BJ (cell line): ENCODE measurements around the gene COG1. TPM values are rescaled to one million over a fixed set of nuclear protein-coding genes. Genes with fewer than 3 reads are reported as not detected.
"Not testable (repeated sequence)": the region's sequence is repeated elsewhere in the genome, so short reads cannot be mapped to it uniquely, and the experiment has no call there.

Experiments
- CTCF ChIA-PET: fragments of 350-600 bp; formaldehyde crosslinking; extraction: SDS; loops from one replicate; lab custom pipeline; 2021; ENCODE audit warnings: antibody characterized with exemption, inconsistent platforms; lab: Yijun Ruan, JAX
- POLR2A ChIA-PET: fragments of 300-600 bp; sonication (Branson Sonifier 250); formaldehyde crosslinking; extraction: SDS; loops from one replicate; lab custom pipeline; 2021; ENCODE audit warnings: antibody characterized with exemption; lab: Charles Lee
- DNase-seq: peaks from one replicate; pipeline ENCODE4 v3.0.0-alpha.2; 2011; ENCODE audit warnings: low read depth
- H3K27me3 ChIP-seq: 2 replicates; pipeline ENCODE4 v1.6.0; 2011; ENCODE audit warnings: low read length; ENCODE audit not compliant: control insufficient read depth, insufficient read depth
- H3K36me3 ChIP-seq: 2 replicates; pipeline ENCODE4 v1.5.1; 2011; ENCODE audit warnings: low read length; ENCODE audit not compliant: control insufficient read depth, insufficient read depth
- H3K4me3 ChIP-seq: 2 replicates; pipeline ENCODE4 v1.5.1; 2011; ENCODE audit warnings: low read depth, mild to moderate bottlenecking, control low read depth, low read length
- polyA minus RNA-seq: library from RNA; depleted of rRNA, polyadenylated mRNA; stranded (reverse); fragments of >200 nt; gene quantifications from 2 replicates; pipeline ENCODE4 v1.2.3, GENCODE V29; 2011; rRNA and poly(A)+ RNA removed
- polyA plus RNA-seq: library from polyadenylated mRNA; depleted of rRNA; stranded (reverse); fragments of >200 nt; gene quantifications from 2 replicates; pipeline ENCODE4 v1.2.3, GENCODE V29; 2011; rRNA removed
- TF ChIP-seq, protein P1 (sequence below): IDR thresholded peaks from 2 replicates; pipeline ENCODE4 v1.5.1; 2011; ENCODE audit warnings: low read depth, mild to moderate bottlenecking, control low read depth, inconsistent platforms, low read length, moderate library complexity; ENCODE audit not compliant: insufficient read depth

COG1 gene, protein sequence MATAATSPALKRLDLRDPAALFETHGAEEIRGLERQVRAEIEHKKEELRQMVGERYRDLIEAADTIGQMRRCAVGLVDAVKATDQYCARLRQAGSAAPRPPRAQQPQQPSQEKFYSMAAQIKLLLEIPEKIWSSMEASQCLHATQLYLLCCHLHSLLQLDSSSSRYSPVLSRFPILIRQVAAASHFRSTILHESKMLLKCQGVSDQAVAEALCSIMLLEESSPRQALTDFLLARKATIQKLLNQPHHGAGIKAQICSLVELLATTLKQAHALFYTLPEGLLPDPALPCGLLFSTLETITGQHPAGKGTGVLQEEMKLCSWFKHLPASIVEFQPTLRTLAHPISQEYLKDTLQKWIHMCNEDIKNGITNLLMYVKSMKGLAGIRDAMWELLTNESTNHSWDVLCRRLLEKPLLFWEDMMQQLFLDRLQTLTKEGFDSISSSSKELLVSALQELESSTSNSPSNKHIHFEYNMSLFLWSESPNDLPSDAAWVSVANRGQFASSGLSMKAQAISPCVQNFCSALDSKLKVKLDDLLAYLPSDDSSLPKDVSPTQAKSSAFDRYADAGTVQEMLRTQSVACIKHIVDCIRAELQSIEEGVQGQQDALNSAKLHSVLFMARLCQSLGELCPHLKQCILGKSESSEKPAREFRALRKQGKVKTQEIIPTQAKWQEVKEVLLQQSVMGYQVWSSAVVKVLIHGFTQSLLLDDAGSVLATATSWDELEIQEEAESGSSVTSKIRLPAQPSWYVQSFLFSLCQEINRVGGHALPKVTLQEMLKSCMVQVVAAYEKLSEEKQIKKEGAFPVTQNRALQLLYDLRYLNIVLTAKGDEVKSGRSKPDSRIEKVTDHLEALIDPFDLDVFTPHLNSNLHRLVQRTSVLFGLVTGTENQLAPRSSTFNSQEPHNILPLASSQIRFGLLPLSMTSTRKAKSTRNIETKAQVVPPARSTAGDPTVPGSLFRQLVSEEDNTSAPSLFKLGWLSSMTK
- polyA plus RNA-seq (39.4 and 54.9 TPM in 2 replicates), polyA minus RNA-seq (33.1 and 50.7 TPM in 2 replicates)

- ChIA-PET POLR2A (no interaction called here), CTCF (interaction anchor here (0.9 to 9.1 kb wide), 4 partner anchors 184 to 632 kb away, joined by 3 to 120 read pairs (median 8); no protein-coding TSS in a partner anchor)
- H3K36me3 ChIP-seq = peaks cover 11% of the 10 kb centered on the region
- peak within 1 kb of the TSS; percentile 95 for H3K4me3 ChIP-seq
- DNase-seq = no peak
- TF ChIP-seq, protein P1, sequence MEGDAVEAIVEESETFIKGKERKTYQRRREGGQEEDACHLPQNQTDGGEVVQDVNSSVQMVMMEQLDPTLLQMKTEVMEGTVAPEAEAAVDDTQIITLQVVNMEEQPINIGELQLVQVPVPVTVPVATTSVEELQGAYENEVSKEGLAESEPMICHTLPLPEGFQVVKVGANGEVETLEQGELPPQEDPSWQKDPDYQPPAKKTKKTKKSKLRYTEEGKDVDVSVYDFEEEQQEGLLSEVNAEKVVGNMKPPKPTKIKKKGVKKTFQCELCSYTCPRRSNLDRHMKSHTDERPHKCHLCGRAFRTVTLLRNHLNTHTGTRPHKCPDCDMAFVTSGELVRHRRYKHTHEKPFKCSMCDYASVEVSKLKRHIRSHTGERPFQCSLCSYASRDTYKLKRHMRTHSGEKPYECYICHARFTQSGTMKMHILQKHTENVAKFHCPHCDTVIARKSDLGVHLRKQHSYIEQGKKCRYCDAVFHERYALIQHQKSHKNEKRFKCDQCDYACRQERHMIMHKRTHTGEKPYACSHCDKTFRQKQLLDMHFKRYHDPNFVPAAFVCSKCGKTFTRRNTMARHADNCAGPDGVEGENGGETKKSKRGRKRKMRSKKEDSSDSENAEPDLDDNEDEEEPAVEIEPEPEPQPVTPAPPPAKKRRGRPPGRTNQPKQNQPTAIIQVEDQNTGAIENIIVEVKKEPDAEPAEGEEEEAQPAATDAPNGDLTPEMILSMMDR = no peak
- no peaks in the 10 kb centered on the region for H3K27me3 ChIP-seq
Measured at GRCh38 chr17:73192894-73193701, at the start of gene COG1. Gene COG1, plus strand, starts transcription at chr17:73193055. Its CDS starts 15 bp downstream, at chr17:73193070.

GRCh38 chr17:73144209-73144608 lies 48.6 kb upstream of the COG1 start:
- CTCF ChIA-PET = interaction anchor here (1.4 to 1.8 kb wide), 2 partner anchors 12 to 158 kb away, joined by 4 to 6 read pairs; no protein-coding TSS in a partner anchor
- H3K36me3 ChIP-seq, POLR2A ChIA-PET: not testable (repeated sequence)

GRCh38 chr17:73145641-73146040 lies 47.2 kb upstream of the COG1 start:
- no peak for DNase-seq
- TF ChIP-seq, protein P1 = no peak
- ChIA-PET POLR2A (no interaction called here), CTCF (interaction anchor here (1.2 to 1.9 kb wide), 2 partner anchors 11 to 421 kb away, joined by 3 to 5 read pairs; no protein-coding TSS in a partner anchor)
- H3K36me3 ChIP-seq = no peaks in the 10 kb centered on the region
- H3K4me3 ChIP-seq = no peak overlapping the region
- H3K27me3 ChIP-seq = no peaks in the 10 kb centered on the region

More at GRCh38 chr17:73144209-73144608, 48.6 kb upstream of the COG1 start:
- not testable (repeated sequence) for H3K27me3 ChIP-seq, H3K4me3 ChIP-seq, DNase-seq

DNA sequence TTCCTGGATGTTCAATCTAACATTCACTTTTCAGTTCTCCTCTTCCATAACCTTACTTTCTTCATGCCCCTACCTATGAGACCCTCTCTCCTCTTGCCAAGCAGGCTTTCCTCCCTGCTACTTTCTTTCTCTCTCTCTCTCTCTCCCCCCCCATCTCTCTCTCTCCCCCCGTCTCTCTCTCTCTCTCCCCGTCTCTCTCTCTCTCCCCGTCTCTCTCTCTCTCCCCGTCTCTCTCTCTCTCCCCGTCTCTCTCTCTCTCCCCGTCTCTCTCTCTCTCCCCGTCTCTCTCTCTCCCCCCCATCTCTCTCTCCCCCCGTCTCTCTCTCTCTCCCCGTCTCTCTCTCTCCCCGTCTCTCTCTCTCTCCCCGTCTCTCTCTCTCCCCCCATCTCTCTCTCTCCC lies 45.1 kb upstream of the COG1 start:
- DNase-seq, POLR2A ChIA-PET, CTCF ChIA-PET, H3K4me3 ChIP-seq, H3K36me3 ChIP-seq, H3K27me3 ChIP-seq: not testable (repeated sequence)

GRCh38 chr17:73148540-73149334 lies 44.1 kb upstream of the COG1 start:
- no peak for DNase-seq
- peaks cover 2% of the 10 kb centered on the region for H3K27me3 ChIP-seq
- TF ChIP-seq, protein P1 = no peak
- ChIA-PET CTCF (interaction anchor here (0.7 to 1.5 kb wide), 3 partner anchors 163 to 423 kb away, joined by 3 read pairs; no protein-coding TSS in a partner anchor), POLR2A (no interaction called here)
- no peak overlapping the region for H3K4me3 ChIP-seq
- H3K36me3 ChIP-seq = no peaks in the 10 kb centered on the region

DNA sequence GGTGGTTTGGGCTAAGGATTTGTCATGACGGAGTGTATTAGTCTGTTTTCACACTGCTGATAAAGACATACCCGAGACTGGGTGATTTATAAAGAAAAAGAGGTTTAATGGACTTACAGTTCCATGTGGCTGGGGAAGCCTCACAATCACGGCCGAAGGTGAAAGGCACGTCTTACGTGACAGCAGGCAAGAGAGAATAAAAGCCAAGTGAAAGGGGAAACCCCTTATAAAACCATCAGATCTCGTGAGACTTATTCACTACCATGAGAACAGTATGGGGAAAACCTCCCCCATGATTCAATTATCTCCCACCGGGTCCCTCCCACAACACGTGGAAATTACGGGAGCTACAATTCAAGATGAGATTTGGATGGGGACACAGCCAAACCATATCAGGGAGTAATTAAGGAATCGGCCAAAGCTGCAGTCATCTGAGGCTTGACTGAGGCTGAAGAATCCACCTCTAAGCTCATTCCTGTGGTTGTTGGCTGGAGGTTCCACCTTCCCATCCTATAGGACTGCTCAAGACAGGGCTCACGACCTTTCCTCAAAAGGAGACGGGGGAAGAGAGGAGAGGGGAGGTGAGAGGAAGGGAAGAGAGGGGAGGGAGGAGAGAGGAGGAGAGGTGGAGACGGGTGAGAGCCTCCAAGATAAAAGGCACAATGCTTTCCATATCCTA lies 42.1 kb upstream of the COG1 start:
- H3K36me3 ChIP-seq, H3K27me3 ChIP-seq, DNase-seq, POLR2A ChIA-PET, H3K4me3 ChIP-seq, CTCF ChIA-PET: not testable (repeated sequence)
